ENCODE results near the gene RUBCN. TPM values are rescaled to one million over a fixed set of nuclear protein-coding genes. Genes with fewer than 3 reads are reported as not detected.

RUBCN gene
- total and polyA plus RNA-seq, 2 of the 13 experiments (the other 11 are each of a cell fraction or from before 2014, with no cell fraction given): 5.2 to 8.1 TPM

- TF ChIP-seq MNT (IDR thresholded peaks at IDR 0.05) (no peak), KMT2A (CRISPR knock-in tag; IDR thresholded peaks at IDR 0.05) (no peak), SYNCRIP (IDR thresholded peaks at IDR 0.05; ENCODE audit: insufficient read depth, low read depth, low read length) (no peak), SKI (IDR thresholded peaks at IDR 0.05; ENCODE audit: partially characterized antibody) (no peak), PAX8 (CRISPR knock-in tag; IDR thresholded peaks at IDR 0.05; ENCODE audit: borderline replicate concordance) (no peak), GATAD2A (CRISPR knock-in tag; IDR thresholded peaks at IDR 0.05) (no peak), ZNF460 (CRISPR knock-in tag; IDR thresholded peaks at IDR 0.05; ENCODE audit: borderline replicate concordance) (peak; percentile 66; the same call in 1 of the 2 replicates), ZKSCAN8 (CRISPR knock-in tag; IDR thresholded peaks at IDR 0.05; ENCODE audit: borderline replicate concordance) (no peak), ZNF530 (CRISPR knock-in tag; IDR thresholded peaks at IDR 0.05; ENCODE audit: low read depth) (no peak), ZKSCAN5 (CRISPR knock-in tag; IDR thresholded peaks at IDR 0.05) (no peak), CEBPB (IDR thresholded peaks at IDR 0.05; ENCODE audit: borderline replicate concordance, low read depth, low read length) (0 out of 2 replicates have a peak, but pooled peaks have one; percentile 7), HINFP (CRISPR knock-in tag; IDR thresholded peaks at IDR 0.05; ENCODE audit: low read depth) (no peak), CEBPG (CRISPR knock-in tag; IDR thresholded peaks at IDR 0.05) (peak; percentile 33; the same call in 1 of the 2 replicates), ARID5B (CRISPR knock-in tag; IDR thresholded peaks at IDR 0.05) (no peak), TCF12 (IDR thresholded peaks at IDR 0.05) (no peak), TCF12 (CRISPR knock-in tag; IDR thresholded peaks at IDR 0.05) (no peak), SOX5 (CRISPR knock-in tag; IDR thresholded peaks at IDR 0.05; ENCODE audit: borderline replicate concordance) (no peak), HMGXB3 (CRISPR knock-in tag; IDR thresholded peaks at IDR 0.05; ENCODE audit: borderline replicate concordance) (no peak), ZNF839 (CRISPR knock-in tag; IDR thresholded peaks at IDR 0.05; ENCODE audit: borderline replicate concordance) (no peak), KDM4B (CRISPR knock-in tag; IDR thresholded peaks at IDR 0.05) (no peak)
These were observed 1.2 kb upstream of the RUBCN start (continued) for GRCh38 chr3:197737749-197738462.
